GM21723 (cell line): ENCODE measurements around the gene ACAP3.

Experiments used
- ATAC-seq: cut with Tn5 transposase; IDR thresholded peaks from one replicate; pipeline ENCODE4 v1.9.1; 2021; ENCODE audit warnings: mild to moderate bottlenecking, moderate library complexity; ENCODE audit not compliant: unreplicated experiment

ACAP3 gene

DNA sequence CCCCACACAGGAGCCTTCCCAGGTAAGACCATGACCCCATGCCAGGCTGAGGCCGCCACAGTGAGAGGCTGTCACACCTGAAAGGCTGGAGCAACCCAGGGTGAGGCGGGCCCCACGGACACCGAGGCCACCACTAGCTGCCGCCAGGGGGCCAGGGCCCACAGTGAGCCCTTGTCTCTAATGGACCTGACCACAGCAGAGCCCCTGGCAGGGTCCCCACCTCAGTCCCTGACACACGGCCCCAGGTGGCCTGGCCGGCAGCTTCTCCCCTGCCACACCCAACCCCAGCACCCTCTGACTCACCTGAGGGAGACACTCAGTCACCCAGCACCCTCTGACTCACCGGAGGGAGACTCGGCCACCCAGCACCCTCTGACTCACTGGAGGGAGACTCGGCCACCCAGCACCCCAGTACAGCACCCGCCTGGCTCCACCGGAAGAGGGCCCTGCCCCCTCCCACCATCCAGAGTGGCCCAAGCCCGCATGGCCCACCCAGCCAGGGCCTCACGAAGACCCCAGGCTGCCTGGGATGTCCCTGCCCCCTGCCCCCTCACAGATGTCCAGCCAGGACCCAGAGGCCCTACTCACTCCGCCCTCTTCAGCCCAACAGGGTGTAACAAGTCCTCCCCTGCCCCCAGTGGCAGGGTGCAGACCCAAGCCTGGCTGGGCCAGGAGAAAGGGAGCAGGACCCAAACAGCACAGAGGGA is 37.1 kb upstream of the ACAP3 start:
- no peak for ATAC-seq

DNA sequence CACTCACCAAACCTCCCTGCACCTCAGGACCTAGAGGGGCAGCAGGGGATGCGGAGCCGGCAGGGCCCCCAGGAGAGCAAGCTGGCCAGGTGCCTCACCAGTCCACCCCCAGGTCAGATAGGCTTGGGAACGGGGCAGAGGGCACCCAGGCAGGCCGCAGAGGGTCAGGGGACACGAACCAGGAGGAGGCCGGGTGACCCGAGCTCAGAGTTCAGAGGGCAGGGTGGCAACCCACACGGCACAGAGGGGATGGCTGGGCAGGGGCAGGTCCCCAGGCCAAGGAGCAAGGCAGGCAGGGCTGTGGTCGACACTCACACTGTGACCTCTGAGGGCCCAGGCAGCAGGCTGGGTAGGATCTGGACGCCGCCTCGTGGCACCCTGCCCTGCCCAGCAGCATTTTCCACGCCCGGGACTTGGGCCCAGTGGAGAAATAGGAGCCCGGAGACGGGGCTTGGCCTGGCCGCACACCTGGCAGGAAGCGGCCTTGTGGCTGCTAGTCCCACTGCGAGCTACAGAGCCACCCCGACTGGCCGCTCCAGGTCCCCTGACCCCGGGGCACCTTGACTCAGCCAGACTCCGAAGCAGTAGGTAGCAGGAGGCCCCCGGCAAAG is 36.2 kb upstream of the ACAP3 start:
- no peak for ATAC-seq

DNA sequence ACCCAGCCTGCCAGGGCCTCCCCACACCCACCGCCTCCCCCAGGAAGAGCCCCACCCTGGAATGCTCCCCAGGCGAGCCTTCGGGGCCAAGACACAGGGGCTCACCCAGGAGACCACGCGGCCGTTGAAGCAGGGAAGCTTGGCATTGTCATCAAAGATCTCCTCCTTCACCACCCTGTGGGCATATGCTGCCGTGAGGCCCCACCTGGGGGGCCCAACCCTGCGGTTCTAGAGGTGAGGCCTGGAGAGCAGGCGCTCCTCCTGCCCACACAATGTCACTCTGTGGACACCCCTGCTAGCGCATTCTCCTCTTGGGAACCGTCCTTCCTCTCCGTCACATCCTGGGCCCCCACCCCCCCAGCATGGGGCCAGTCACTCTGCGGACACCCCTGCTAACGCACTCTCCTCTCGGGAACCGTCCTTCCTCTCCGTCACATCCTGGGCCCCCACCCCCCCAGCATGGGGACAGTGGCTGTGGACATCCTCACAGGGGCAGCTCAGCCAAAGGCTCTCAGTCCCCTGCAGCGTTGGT is 34.9 kb upstream of the ACAP3 start:
- no peak for ATAC-seq

DNA sequence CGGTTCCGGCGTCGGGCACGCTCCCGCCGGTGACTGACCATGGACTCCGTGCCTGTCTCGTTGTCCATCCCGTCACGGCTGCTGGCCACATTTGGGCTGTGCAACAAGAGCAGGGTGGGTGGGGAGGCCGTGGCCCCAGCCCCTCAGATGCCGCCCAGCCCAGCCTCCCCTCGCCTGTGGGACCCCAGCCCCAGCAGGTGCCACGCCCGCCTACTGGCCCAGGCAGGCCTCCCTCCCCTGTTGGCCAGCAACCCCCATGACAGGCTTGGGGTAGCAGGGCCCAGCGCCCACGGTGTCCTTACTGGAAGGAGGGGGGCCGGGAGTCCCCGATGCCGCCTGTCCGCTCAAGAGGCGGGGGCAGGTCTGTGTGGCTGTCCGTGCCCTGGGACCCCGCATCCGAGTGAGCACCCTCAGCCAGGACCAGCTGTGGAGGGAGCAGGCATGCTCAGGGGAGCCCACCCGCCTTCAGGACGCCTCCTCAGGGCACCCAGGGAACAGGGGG is 34.4 kb upstream of the ACAP3 start:
- no peak for ATAC-seq

DNA sequence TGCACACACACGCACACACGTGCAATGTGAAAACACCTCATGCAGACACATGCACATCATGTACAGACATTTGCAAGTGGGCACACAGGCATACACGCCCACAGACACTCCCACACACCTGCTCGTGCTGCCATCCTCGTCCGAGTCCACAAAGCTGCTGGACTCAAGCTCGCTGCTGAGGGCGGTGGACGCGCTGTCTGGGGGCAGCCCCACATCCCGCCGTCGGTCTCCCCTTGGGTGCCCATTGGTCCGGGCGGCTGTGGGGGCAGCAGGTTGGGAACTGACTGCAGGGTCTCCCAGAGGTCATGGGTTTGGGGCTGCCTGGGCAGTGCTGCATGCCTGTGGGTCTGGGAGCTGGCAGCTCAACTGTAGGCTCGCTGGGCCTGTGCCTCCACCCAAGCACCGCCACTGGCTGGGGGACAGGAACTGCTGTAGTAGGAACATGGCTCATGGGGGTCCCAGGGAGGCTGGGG is 33.9 kb upstream of the ACAP3 start:
- ATAC-seq, result no peak

DNA sequence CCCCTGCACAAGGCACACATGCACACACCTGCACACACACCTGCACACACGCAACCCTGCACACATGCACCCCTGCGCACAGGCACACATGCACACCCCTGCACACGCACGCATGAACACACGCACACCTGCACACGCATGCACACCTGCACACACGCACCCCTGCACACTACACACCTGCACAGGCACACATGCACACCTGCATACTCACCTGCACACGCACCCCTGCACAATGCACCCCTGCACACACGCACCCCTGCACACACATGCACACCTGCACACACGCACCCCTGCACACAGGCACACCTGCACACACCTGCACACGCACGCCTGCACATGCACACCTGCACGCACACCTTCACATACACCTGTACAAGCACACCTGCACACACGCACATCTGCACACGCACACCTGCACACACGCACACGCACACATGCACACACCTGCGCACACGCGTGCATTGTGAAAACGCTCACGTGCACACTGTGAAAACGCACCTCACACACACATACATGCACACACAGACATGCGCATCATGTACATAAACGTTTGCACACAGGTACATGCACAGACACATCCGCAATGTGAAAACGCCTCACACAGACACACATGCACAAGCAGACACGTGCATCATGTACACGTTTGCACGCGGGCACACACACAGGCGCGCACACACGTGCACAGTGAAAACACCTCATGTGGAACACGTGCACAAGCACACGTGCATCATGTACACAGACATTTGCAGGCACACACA is 33.2 kb upstream of the ACAP3 start:
- no peak for ATAC-seq

DNA sequence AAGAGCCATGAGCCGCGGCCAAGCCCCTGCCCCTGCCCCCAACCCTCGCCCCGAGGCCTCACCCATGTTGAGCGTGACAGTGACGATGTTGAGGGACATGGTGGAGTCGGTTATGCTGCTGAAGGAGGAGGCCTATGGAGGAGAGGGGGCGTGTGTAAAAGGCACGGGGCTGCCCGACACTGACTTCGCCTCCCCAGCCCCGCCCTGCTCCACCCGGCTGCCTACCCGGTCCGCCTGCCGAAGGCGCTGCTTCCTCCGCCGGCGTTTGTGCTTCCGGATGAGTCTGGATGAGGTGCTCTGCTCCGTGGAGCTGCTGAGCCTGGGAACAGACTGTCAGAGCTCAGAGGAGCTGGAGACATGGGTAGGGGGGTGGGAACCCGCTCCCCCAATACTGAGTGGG is 32.5 kb upstream of the ACAP3 start:
- ATAC-seq, result no peak

DNA sequence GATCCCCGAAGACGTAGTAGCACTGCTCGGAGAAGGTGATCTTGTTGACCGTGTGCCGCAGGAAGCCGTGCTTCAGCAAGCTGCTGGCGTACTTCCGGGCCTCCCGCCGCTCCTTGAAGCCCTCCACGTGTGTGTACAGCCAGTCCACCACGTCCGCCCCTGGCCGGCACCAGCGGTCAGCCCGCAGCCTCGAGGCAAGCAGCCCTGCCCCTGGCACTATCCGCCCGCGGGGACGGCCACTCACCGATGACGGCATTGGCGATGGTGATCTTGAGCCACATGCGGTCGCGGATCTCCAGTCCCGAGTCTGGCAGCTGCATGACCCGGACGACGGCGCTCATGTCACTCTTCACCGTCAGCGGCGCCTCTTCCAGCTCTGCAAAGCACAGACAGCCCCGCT is 30.5 kb upstream of the ACAP3 start:
- ATAC-seq, result no peak

DNA sequence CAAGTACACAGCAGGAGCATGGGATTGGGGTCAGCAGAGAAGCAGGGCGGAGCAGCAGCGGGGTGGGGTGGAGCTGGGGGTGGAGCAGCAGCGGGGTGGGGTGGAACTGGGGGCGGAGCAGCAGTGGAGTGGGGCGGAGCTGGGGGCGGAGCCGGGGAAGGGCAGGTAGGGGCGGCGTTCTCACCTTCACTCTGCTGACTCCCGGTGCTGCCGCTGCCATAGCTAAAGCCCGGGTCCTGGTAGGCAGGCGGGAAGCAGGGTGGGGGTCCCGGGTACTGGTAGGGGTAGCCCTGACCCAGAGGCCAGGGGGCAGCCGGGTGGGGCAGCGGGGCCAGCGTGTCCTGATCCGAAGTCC is 30.0 kb upstream of the ACAP3 start:
- no peak for ATAC-seq

DNA sequence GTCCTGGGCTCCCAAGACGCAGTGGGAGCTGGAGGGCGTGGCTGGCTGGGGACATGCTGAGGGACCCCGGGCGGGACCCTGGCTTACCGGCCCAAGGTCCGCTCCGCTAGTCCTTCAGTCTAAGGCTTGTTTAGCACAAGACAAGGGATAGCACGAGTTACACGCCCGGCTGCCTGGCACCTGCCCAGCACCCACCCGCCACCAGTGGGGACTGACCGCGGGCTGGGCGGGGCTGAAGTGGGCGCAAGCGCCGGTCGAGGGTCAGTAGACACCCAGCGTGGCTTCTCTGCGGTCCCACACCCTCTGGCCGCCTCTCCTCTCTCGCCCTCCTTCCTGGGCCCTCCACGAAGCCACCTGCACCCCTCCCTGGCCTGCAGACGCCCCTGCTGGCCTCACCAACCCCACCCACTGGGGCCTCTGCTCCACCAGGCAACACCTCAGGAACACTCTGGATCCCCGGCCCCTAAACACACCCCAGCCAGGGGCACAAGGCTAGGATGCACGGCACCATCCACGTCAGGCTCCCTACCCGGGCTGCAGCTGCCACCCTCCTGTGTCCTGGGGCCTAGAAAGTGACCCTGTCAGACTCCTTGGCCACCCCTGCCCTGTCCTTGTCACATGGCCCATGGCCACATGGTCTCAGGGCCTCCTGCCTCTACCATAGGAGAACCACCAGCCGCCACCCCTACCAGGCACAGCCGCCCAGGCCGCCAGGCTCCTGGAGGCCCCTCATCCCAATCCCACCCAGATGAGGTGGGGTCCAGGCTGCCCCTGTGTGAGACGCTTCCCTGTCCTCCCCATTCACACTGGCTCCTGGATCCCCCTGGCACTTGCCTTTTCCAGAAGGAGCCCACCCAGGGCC is 29.4 kb upstream of the ACAP3 start:
- no peak for ATAC-seq

DNA sequence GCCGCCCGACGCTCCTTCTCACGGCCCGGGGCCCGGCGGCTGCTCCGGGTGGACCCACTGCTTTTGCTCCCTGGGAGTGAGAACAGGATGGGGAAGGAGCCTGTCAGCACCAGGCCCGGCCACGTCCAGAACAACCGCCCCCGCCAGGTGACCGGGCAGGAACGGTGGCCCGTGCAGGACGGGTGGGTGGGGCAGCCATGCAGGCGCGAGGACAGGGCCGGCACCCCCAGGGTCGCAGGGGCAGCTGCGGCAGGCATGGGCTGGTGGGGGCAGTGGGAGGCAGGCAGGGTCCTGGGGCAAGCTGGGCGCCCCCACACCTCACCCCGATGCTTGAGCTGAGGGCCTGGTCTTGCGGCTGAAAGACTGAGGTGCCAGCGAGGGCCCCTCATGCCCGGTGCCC is 28.7 kb upstream of the ACAP3 start:
- ATAC-seq, result no peak

DNA sequence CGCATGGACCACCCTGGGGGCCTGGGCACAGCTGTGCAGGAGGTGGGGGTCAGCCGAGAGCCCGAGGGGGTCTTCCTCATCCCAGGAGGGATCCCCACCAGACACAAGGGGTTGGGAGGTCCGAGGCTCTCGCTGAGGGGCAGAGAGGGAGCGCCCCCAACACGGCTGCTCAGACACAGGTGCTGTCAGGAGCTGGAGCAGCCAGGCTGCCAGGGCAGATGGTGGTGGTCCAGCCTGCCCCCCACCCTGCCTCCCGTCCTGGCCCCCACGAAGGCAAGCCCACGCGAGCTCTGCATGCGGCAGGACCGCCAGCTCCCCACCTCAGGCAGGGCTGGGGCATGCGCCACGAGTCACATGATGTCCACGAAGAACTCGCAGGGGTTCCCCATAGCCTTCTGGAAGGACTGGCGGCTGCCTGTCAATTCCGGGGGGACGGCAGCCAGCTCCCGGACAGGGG is 28.1 kb upstream of the ACAP3 start:
- no peak for ATAC-seq

DNA sequence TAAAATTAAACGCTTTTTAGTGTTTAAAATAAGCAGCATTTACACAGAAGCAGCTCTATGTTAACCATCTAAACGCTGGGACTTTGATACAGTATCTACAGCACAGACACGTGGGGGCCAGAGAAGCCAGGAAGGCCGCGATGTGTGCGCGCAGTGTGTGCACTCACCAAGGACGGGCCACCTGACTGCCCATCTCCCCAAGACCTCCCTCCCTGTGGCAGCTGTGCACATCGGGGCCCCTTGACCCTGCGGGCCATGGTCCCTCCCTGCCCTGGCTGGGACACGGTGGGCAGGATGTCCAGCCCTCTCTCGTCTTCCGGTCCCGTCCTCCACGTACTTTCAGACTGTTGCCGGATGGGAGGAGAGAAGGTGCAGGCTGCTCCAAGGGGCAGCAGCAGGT is 27.6 kb upstream of the ACAP3 start:
- ATAC-seq, result no peak

DNA sequence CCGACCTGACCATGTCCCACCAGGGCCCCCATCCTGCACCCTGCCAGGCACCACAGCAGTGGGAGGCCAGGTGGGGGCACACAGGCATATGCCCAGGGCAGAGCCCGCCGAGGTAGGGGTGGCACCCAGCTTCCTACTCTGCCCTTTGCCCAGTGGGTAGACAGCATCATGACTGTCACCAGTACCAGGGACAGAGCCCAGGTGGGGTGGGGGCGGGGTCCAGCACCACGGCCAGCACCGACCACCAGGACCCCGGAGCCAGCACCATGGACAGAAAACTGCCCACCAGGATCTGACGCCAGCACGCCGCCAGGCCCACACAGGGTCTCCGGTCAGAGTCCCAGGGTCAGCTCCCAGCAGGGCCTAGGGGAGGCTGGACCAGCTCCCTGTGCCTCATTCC is 27.1 kb upstream of the ACAP3 start:
- no peak for ATAC-seq

DNA sequence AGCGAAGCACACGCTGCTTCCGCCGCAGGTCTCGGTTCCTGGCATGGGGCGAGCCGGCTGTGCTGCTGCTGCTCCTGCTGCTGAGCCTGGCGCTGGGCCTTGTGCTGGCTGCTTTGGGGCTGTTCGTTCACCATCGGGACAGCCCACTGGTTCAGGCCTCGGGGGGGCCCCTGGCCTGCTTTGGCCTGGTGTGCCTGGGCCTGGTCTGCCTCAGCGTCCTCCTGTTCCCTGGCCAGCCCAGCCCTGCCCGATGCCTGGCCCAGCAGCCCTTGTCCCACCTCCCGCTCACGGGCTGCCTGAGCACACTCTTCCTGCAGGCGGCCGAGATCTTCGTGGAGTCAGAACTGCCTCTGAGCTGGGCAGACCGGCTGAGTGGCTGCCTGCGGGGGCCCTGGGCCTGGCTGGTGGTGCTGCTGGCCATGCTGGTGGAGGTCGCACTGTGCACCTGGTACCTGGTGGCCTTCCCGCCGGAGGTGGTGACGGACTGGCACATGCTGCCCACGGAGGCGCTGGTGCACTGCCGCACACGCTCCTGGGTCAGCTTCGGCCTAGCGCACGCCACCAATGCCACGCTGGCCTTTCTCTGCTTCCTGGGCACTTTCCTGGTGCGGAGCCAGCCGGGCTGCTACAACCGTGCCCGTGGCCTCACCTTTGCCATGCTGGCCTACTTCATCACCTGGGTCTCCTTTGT is 26.0 kb upstream of the ACAP3 start:
- no peak for ATAC-seq

DNA sequence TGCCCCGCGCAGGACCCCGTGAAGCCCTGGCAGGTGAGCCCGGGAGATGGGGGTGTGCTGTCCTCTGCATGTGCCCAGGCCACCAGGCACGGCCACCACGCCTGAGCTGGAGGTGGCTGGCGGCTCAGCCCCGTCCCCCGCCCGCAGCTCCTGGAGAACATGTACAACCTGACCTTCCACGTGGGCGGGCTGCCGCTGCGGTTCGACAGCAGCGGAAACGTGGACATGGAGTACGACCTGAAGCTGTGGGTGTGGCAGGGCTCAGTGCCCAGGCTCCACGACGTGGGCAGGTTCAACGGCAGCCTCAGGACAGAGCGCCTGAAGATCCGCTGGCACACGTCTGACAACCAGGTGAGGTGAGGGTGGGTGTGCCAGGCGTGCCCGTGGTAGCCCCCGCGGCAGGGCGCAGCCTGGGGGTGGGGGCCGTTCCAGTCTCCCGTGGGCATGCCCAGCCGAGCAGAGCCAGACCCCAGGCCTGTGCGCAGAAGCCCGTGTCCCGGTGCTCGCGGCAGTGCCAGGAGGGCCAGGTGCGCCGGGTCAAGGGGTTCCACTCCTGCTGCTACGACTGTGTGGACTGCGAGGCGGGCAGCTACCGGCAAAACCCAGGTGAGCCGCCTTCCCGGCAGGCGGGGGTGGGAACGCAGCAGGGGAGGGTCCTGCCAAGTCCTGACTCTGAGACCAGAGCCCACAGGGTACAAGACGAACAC is 25.2 kb upstream of the ACAP3 start:
- no peak for ATAC-seq

DNA sequence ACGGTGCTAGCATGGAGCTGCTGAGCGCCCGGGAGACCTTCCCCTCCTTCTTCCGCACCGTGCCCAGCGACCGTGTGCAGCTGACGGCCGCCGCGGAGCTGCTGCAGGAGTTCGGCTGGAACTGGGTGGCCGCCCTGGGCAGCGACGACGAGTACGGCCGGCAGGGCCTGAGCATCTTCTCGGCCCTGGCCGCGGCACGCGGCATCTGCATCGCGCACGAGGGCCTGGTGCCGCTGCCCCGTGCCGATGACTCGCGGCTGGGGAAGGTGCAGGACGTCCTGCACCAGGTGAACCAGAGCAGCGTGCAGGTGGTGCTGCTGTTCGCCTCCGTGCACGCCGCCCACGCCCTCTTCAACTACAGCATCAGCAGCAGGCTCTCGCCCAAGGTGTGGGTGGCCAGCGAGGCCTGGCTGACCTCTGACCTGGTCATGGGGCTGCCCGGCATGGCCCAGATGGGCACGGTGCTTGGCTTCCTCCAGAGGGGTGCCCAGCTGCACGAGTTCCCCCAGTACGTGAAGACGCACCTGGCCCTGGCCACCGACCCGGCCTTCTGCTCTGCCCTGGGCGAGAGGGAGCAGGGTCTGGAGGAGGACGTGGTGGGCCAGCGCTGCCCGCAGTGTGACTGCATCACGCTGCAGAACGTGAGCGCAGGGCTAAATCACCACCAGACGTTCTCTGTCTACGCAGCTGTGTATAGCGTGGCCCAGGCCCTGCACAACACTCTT is 24.5 kb upstream of the ACAP3 start:
- no peak for ATAC-seq

DNA sequence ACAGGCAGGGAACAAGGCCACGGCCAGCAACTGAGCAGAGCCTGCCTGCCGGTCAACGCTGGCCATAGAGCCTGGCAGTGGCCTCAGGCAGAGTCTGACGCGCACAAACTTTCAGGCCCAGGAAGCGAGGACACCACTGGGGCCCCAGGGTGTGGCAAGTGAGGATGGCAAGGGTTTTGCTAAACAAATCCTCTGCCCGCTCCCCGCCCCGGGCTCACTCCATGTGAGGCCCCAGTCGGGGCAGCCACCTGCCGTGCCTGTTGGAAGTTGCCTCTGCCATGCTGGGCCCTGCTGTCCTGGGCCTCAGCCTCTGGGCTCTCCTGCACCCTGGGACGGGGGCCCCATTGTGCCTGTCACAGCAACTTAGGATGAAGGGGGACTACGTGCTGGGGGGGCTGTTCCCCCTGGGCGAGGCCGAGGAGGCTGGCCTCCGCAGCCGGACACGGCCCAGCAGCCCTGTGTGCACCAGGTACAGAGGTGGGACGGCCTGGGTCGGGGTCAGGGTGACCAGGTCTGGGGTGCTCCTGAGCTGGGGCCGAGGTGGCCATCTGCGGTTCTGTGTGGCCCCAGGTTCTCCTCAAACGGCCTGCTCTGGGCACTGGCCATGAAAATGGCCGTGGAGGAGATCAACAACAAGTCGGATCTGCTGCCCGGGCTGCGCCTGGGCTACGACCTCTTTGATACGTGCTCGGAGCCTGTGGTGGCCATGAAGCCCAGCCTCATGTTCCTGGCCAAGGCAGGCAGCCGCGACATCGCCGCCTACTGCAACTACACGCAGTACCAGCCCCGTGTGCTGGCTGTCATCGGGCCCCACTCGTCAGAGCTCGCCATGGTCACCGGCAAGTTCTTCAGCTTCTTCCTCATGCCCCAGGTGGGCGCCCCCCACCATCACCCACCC is 23.6 kb upstream of the ACAP3 start, which contains the start of gene TAS1R3:
TSS of gene TAS1R3 (plus strand) at position 213 of the 898 bp plus-strand sequence. CDS start at position 279, 66 bp downstream.
- ATAC-seq, result no peak
